Chondrocyte (in vitro differentiated cells): ENCODE results near the gene ONECUT3. TPM values are rescaled to one million over a fixed set of nuclear protein-coding genes. Genes with fewer than 3 reads are reported as not detected.
"Not testable (repeated sequence)": the region's sequence is repeated elsewhere in the genome, so short reads cannot be mapped to it uniquely, and the experiment has no call there.

ENCODE experiments used
- DNase-seq: peaks from one replicate; pipeline ENCODE4 v3.0.0; 2021; ENCODE audit warnings: mixed read lengths, low spot score
- H3K27ac Mint-ChIP-seq: one replicate; pipeline ENCODE4 v1.8.0; 2021; ENCODE audit warnings: mild to moderate bottlenecking, moderate library complexity, mixed read lengths; ENCODE audit not compliant: unreplicated experiment
- H3K27me3 Mint-ChIP-seq: 2 replicates; pipeline ENCODE4 v1.8.0; 2021; ENCODE audit warnings: low read depth, mixed read lengths
- H3K36me3 Mint-ChIP-seq: 2 replicates; pipeline ENCODE4 v1.8.0; 2021; ENCODE audit warnings: low read depth, mixed read lengths
- H3K4me1 Mint-ChIP-seq: 2 replicates; pipeline ENCODE4 v1.8.0; 2021; ENCODE audit warnings: low read depth, mild to moderate bottlenecking, mixed read lengths
- H3K4me3 Mint-ChIP-seq: one replicate; pipeline ENCODE4 v1.8.0; 2021; ENCODE audit warnings: mild to moderate bottlenecking, moderate library complexity, mixed read lengths; ENCODE audit not compliant: unreplicated experiment
- H3K9me3 Mint-ChIP-seq: 2 replicates; pipeline ENCODE4 v1.8.0; 2021; ENCODE audit warnings: low read depth, mixed read lengths
- long read RNA-seq: library from polyadenylated mRNA; stranded (forward); transcript quantifications from one replicate; pipeline ENCODE4 v2.0.0, GENCODE V29; 2021
- total RNA-seq: library from RNA; stranded (reverse); gene quantifications from 3 replicates; pipeline ENCODE4 v1.2.1, GENCODE V29; 2021
- TF ChIP-seq, protein P1 (sequence below): fragments of 200-600 bp; sonication (generic); IDR thresholded peaks from 2 replicates; pipeline ENCODE4 v1.5.0; 2021; ENCODE audit warnings: antibody characterized with exemption, mild to moderate bottlenecking, moderate library complexity

The ONECUT3 gene
- total RNA-seq: not detected in 3 replicates
- long read RNA-seq: 0 reads

DNA sequence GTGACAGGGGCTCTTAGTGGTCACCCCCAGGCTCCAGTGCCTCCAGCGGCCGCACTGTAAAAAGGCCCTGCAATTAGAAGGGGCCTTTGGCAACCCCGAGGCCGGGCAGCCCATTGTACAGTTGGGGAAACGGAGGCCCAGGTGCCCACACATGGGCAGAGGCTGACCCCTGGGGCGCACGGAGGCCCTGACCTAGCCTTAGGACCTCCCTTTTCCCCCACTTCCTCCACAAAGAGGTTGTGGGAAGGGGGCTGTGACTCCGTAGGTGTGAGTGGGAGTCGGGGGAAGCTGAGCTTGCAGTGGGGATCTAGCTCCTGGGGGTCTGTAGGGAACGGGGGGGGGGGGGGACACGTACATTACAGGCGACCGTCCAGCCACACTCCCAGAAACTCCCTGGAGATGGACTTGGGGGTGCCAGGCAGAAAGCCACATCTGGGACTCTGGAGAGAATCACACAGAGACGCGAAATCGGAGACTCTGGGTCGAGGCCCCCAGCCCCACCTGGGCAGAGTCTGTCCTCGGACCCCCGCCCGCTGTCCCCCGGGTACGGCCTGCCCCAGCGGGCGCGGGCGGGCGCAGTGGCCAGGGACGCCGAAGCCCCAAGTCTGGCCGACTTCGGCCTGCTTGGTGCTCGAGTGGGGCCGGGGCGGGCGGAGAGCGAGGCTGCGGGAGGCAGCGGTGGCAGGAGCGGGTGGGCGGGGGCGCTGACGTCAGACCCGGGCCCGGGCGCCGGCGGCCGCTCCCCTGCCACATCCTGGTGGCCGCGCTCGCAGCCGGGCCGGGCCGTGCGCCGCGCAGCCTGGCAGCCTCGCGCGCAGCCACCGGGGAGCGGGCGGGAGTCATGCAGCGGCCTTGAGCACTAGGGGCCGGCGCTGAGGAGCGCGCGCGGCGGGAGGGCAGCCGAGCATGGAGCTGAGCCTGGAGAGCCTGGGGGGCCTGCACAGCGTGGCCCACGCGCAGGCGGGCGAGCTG, at the start of gene ONECUT3:
TSS of gene ONECUT3 (plus strand) at position 750 of the 972 bp plus-strand sequence. CDS start at position 907, 157 bp downstream.
- Mint-ChIP-seq H3K27me3 (peaks cover 44% of the 10 kb centered on the region), H3K9me3 (no peaks in the 10 kb centered on the region), H3K27ac (no peak within 1 kb of the TSS), H3K4me3 (no peak within 1 kb of the TSS), H3K36me3 (no peaks in the 10 kb centered on the region), H3K4me1 (peaks cover 3% of the 10 kb centered on the region)
- no peak for DNase-seq
- TF ChIP-seq, protein P1, sequence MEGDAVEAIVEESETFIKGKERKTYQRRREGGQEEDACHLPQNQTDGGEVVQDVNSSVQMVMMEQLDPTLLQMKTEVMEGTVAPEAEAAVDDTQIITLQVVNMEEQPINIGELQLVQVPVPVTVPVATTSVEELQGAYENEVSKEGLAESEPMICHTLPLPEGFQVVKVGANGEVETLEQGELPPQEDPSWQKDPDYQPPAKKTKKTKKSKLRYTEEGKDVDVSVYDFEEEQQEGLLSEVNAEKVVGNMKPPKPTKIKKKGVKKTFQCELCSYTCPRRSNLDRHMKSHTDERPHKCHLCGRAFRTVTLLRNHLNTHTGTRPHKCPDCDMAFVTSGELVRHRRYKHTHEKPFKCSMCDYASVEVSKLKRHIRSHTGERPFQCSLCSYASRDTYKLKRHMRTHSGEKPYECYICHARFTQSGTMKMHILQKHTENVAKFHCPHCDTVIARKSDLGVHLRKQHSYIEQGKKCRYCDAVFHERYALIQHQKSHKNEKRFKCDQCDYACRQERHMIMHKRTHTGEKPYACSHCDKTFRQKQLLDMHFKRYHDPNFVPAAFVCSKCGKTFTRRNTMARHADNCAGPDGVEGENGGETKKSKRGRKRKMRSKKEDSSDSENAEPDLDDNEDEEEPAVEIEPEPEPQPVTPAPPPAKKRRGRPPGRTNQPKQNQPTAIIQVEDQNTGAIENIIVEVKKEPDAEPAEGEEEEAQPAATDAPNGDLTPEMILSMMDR: no peak

DNA sequence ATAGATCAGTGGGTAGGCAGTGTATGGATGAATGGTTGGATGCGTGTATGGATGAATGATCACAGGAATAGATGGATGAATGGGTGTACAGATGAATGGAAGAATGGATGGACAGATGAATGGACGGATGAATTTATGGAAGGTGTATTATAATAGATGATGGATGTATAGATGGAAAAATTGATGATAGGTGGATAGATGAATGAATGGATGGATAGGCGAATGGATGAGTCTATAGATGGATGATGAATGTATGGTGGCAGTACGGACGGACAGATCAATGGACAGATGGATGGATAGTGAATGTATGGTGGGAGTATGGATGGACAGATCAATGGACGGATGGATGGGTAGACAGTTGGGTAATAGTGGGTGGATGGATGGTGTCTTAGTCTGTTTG, 49.0 kb upstream of the ONECUT3 start:
- Mint-ChIP-seq H3K36me3 (peaks cover 4% of the 10 kb centered on the region), H3K4me3 (no peak overlapping the region), H3K27me3 (peaks cover 30% of the 10 kb centered on the region), H3K27ac (no peak overlapping the region), H3K9me3 (peaks cover 4% of the 10 kb centered on the region), H3K4me1 (no peaks in the 10 kb centered on the region)
- TF ChIP-seq, protein P1: no peak
- no peak for DNase-seq

DNA sequence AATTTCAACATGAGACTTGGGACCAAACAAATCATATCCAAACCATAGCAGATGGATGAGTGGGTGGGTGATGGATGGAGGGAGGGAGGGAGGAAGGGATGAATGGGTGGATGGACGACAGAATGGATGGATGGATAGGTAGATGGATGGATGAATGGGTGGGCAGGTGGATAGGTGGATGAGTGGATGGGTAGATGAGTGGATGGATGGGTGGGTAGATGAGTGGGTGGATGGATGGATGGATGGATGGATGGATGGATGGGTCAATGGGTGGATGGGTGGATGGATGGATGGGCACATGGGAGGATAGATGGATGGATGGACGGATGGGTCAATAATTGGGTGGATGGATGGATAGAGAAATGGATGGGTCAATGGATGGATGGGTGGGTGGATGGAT, 47.9 kb upstream of the ONECUT3 start:
- no peaks in the 10 kb centered on the region for H3K4me1 Mint-ChIP-seq
- peaks cover 4% of the 10 kb centered on the region for H3K36me3 Mint-ChIP-seq
- H3K4me3 Mint-ChIP-seq: no peak overlapping the region
- peaks cover 35% of the 10 kb centered on the region for H3K27me3 Mint-ChIP-seq
- TF ChIP-seq, protein P1: no peak
- no peak overlapping the region for H3K27ac Mint-ChIP-seq
- no peak for DNase-seq
- peaks cover 4% of the 10 kb centered on the region for H3K9me3 Mint-ChIP-seq

DNA sequence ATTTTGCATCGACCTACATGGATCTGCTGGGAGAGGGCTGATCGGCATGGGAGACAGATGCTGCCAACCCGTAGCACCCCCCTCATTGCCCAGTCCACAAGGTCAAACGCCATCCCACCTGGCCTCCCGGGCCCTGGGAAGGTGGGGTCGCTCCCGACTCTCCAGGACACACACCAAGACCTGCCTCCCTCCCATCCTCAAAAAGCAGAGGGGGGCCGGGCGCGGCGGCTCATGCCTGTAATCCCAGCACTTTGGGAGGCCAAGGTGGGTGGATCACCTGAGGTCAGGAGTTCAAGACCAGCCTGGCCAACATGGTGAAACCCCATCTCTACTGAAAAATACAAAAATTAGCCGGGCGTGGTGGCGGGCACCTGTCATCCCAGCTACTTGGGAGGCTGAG, 46.7 kb upstream of the ONECUT3 start:
- H3K36me3 Mint-ChIP-seq, H3K4me1 Mint-ChIP-seq, DNase-seq, H3K27ac Mint-ChIP-seq, H3K9me3 Mint-ChIP-seq, H3K4me3 Mint-ChIP-seq: not testable (repeated sequence)
- peaks cover 27% of the 10 kb centered on the region for H3K27me3 Mint-ChIP-seq

DNA sequence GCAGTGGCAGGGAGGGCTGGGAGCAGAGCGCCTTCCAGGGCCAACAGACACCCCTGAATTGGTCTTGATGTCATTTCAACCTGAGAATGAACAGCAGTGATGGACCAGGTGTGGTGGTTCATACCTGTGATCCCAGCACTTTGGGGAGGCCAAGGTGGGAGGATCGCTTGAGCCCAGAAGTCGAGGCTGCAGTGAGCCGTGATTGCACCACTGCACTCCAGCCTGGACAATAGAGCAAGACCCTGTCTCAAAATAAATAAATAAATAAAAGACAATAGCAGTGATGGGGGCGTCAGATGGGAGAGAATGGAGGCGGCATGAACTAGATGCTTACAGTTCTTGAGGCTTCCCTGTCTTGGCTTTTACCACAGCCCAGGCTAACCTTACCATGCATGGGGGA, 46.1 kb upstream of the ONECUT3 start:
- Mint-ChIP-seq H3K4me1 (no peaks in the 10 kb centered on the region), H3K9me3 (peaks cover 4% of the 10 kb centered on the region), H3K36me3 (peaks cover 4% of the 10 kb centered on the region), H3K4me3 (no peak overlapping the region), H3K27ac (no peak overlapping the region), H3K27me3 (peaks cover 21% of the 10 kb centered on the region)
- TF ChIP-seq, protein P1: no peak
- no peak for DNase-seq
